Vagina (tissue), 2 donors: Measurements from ENCODE around the gene DPH3.

Source experiments
- POLR2A ChIP-seq, 2 donors: fragments of 450-650 bp; IDR thresholded peaks; one replicate each; pipeline ENCODE4 v1.6.1; 2017; ENCODE audit warnings: antibody characterized with exemption in 2 of 2, mild to moderate bottlenecking in 2 of 2, moderate library complexity in 2 of 2
- TF ChIP-seq, protein P1 (sequence below), 3 experiments: fragments of 450-650 bp in 2 of 3; fragments of 200-600 bp in 1 of 3; sonication (generic) in 1 of 3; IDR thresholded peaks; one replicate each; pipeline ENCODE4 v1.5.1; 2017 to 2019; ENCODE audit warnings: antibody characterized with exemption in 3 of 3, mild to moderate bottlenecking in 2 of 3, moderate library complexity in 2 of 3

GRCh38 chr3:16313886-16314645 lies 49.3 kb upstream of the DPH3 start:
- TF ChIP-seq, protein P1, sequence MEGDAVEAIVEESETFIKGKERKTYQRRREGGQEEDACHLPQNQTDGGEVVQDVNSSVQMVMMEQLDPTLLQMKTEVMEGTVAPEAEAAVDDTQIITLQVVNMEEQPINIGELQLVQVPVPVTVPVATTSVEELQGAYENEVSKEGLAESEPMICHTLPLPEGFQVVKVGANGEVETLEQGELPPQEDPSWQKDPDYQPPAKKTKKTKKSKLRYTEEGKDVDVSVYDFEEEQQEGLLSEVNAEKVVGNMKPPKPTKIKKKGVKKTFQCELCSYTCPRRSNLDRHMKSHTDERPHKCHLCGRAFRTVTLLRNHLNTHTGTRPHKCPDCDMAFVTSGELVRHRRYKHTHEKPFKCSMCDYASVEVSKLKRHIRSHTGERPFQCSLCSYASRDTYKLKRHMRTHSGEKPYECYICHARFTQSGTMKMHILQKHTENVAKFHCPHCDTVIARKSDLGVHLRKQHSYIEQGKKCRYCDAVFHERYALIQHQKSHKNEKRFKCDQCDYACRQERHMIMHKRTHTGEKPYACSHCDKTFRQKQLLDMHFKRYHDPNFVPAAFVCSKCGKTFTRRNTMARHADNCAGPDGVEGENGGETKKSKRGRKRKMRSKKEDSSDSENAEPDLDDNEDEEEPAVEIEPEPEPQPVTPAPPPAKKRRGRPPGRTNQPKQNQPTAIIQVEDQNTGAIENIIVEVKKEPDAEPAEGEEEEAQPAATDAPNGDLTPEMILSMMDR (IDR thresholded peaks at IDR 0.05) = no peak
- TF ChIP-seq POLR2A (IDR thresholded peaks at IDR 0.05) = no peak
